GM12872 (cell line): Measurements from ENCODE around the gene PLK3.

Source experiments
- TF ChIP-seq, protein P1 (sequence below): IDR thresholded peaks from 3 replicates; pipeline ENCODE4 v1.5.1; 2011; ENCODE audit warnings: low read depth, mild to moderate bottlenecking, low read length, moderate library complexity; ENCODE audit not compliant: insufficient read depth

The PLK3 gene

DNA sequence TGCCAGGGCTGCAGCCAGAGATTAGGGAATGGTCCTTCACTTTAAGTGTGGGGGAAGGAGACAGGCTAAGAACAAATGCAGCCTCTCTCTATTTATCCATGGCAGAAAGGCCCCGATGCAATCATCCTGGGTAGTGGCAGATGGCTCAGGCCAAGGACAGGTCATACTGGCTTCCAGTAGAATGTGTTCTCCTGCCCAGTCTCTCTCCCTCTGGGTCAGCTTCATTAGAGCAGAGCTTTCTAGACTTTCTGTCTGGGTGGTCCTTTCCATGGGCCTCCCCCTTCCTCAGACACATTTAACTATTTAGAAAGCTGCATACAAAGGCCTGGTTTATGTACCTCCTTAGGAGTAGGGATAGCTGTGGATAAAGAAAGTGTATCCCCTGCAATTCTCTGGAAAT, 47.7 kb downstream of the PLK3 start:
- TF ChIP-seq, protein P1, sequence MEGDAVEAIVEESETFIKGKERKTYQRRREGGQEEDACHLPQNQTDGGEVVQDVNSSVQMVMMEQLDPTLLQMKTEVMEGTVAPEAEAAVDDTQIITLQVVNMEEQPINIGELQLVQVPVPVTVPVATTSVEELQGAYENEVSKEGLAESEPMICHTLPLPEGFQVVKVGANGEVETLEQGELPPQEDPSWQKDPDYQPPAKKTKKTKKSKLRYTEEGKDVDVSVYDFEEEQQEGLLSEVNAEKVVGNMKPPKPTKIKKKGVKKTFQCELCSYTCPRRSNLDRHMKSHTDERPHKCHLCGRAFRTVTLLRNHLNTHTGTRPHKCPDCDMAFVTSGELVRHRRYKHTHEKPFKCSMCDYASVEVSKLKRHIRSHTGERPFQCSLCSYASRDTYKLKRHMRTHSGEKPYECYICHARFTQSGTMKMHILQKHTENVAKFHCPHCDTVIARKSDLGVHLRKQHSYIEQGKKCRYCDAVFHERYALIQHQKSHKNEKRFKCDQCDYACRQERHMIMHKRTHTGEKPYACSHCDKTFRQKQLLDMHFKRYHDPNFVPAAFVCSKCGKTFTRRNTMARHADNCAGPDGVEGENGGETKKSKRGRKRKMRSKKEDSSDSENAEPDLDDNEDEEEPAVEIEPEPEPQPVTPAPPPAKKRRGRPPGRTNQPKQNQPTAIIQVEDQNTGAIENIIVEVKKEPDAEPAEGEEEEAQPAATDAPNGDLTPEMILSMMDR, result no peak

DNA sequence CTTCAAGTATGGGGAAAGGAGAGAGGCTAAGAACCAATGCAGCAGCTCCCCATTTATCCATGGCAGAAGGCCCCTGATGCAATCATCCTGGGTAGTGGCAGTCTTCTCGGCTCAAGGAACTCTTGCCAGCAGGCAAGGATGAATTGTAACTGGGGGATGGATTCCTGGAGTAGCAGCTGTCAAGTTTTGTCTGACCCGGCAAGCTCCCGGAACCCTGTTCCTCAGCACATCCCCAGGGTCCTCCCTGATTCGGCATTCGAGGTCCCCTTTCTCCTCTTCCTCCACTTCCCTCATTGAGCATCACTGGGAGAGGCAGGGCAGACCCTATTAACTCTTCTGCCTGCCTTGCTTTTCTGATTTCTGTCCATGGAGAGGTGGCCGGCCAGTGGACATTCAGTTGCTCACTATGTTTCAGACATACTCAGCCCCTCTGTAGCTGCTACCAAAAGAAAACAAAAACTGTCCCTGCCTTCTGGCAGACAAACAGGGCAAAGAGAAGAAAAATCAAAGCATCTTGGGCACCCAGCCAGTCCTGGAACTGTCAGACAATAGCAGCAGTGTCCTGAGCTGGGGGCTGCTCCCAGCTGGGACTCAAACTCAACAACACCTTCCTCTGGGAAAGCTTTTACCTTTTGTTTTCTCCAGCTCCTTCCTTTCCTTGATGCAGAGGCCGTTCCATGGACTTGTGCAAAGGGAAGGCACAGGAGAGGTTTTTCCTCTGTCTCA, 48.4 kb downstream of the PLK3 start:
- TF ChIP-seq, protein P1, result no peak

DNA sequence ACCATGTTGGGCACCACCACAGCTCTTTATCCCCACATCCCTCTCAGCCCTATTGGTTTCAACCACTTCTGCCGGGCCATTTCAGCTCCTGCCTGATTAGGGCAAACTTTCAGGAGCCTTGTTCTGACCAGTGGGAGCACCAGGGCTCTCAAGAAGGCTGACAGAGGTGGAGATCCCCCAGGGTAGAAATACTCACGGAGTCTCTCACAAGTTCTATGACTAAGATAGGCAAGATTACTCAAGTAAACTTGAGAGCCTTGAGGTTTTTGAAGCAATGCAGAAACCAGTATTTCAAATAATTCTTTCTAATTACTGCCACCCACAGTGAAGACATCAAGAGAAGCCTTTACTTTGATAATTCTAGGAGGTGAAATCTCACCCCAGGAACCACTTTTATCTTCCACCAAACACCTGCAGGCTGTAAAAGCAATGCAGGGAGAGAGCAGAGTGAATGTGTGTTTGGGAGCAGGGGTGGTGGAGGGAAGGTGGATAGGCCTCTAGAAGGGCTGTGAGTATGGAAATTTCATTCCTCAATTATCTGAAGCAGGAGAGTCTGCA, 49.5 kb downstream of the PLK3 start:
- TF ChIP-seq, protein P1, result no peak

DNA sequence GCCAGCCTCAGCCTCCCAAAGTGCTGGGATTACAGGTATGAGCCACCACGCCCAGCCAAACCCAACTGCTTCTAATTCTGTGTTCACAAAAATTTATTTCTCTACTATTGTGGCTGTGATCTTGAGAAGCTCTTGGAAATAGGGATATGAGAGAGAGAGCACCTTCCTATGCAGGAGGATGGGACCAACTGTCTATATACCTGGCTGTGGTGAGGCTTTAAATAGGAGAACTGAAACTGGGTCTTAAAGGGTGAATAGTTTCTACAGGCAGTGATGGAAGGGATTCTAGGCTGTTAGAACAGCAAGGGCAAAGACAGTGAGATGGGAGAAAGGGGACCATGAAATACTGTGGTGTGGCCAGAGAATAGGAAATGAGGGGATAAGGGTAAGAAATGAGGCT, 51.1 kb downstream of the PLK3 start:
- TF ChIP-seq, protein P1, result no peak

DNA sequence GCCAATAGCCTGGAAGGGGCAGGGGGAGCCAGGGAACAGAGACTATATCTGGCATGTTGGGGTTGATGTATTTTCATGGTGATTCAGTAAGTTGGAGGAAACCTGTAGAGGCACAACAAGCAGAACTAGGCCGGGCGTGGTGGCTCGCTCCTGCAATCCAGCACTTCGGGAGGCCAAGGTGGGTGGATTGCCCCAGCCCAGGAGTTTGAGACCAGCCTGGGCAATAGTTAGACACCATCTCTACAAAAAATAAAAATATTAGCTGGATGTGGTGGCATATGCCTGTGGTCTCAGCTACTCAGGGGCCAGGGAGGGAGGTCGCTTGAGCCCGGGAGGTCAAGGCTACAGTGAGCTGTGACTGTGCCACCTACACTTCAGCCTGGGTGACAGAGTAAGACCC, 53.0 kb downstream of the PLK3 start:
- TF ChIP-seq, protein P1, result no peak

DNA sequence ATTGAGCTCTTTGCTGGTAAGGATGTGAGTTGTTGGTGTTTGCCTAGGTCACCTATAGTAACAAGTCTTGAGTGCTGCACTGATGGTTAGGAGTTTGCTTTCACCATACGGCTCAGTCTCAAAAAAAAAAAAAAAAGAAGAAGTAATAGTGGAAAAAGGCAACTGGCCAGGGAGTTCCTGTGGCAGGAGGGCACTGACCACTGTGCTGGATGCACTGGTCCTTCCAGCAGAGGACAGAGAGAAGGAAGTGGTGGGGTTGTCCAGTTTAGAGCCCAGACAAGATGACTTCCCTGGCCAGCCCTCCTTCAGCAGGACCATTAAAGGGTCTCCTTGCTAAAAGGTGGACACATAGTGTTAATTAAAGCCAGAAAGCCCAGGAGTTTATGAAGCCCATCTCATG, 54.8 kb downstream of the PLK3 start:
- TF ChIP-seq, protein P1, result no peak
